Measurements from ENCODE around the gene ACTR3. TPM values are rescaled to one million over a fixed set of nuclear protein-coding genes. Genes with fewer than 3 reads are reported as not detected.

Gene ACTR3
- total and polyA plus RNA-seq, 4 donors = 34.4 to 99.6 (median 51.8) TPM

DNA sequence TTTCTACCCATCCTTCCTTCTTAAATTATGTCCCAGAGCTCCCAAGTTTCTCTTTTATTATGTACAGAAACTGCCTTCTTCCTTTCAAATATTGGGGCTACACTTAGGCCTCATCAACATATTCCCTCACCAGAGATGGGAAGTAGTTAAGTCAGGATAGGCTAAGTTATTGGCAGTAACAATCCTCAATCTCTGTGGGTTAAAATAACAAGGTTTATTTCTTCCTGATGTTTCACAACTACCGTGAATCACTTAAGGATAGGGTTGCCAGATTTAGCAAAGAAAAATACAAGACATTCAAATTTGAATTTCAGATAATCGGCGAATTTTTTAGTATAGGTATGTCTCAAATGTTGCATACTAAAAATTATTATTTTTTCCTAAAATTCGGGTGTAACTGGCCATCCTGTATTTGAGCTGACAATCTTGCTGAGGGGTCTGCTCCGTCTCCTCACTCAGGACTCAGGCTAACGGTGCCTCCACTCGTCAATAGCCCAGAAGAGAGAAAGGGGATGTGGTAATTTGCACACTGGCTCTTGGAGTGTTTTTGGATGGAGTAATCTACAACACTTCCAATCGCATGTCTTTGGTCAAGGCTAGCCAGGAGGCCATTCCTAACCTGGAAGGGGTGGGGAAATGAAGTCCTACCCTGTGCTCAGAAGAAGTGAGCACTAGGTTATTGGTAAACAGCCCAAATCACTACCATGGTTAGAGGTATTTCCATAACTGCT lies 91.7 kb downstream of the ACTR3 start:
- Histone ChIP-seq H3K27ac (ENCODE audit: low read depth in 1 of 2, low read length in 2 of 2) (no peak overlapping the region), H3K27me3 (ENCODE audit: control insufficient read depth in 4 of 4, insufficient read depth in 4 of 4, low read length in 3 of 4) (no peaks in the 10 kb centered on the region), H3K4me3 (ENCODE audit: low read depth in 1 of 3, low read length in 3 of 3) (no peak overlapping the region), H3K9me3 (ENCODE audit: control insufficient read depth in 4 of 4, low read length in 3 of 4) (no peaks in the 10 kb centered on the region), H3K9ac (ENCODE audit: low read depth in 1 of 2, low read length in 2 of 2) (no peak overlapping the region), H3K36me3 (ENCODE audit: control insufficient read depth in 4 of 4, insufficient read depth in 3 of 4, low read depth in 1 of 4, low read length in 3 of 4) (peaks cover 0 to 1% (median 0%) of the 10 kb centered on the region in 4 donors), H3K4me1 (ENCODE audit: control insufficient read depth in 4 of 4, insufficient read depth in 4 of 4, low read length in 3 of 4) (no peaks in the 10 kb centered on the region)
- TF ChIP-seq RAD21 (IDR thresholded peaks at IDR 0.05) = no peak
- TF ChIP-seq, protein P1, sequence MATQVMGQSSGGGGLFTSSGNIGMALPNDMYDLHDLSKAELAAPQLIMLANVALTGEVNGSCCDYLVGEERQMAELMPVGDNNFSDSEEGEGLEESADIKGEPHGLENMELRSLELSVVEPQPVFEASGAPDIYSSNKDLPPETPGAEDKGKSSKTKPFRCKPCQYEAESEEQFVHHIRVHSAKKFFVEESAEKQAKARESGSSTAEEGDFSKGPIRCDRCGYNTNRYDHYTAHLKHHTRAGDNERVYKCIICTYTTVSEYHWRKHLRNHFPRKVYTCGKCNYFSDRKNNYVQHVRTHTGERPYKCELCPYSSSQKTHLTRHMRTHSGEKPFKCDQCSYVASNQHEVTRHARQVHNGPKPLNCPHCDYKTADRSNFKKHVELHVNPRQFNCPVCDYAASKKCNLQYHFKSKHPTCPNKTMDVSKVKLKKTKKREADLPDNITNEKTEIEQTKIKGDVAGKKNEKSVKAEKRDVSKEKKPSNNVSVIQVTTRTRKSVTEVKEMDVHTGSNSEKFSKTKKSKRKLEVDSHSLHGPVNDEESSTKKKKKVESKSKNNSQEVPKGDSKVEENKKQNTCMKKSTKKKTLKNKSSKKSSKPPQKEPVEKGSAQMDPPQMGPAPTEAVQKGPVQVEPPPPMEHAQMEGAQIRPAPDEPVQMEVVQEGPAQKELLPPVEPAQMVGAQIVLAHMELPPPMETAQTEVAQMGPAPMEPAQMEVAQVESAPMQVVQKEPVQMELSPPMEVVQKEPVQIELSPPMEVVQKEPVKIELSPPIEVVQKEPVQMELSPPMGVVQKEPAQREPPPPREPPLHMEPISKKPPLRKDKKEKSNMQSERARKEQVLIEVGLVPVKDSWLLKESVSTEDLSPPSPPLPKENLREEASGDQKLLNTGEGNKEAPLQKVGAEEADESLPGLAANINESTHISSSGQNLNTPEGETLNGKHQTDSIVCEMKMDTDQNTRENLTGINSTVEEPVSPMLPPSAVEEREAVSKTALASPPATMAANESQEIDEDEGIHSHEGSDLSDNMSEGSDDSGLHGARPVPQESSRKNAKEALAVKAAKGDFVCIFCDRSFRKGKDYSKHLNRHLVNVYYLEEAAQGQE (IDR thresholded peaks at IDR 0.05) = no peak
- TF ChIP-seq, protein P2, sequence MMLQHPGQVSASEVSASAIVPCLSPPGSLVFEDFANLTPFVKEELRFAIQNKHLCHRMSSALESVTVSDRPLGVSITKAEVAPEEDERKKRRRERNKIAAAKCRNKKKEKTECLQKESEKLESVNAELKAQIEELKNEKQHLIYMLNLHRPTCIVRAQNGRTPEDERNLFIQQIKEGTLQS (IDR thresholded peaks at IDR 0.05) = no peak
- no peak for TF ChIP-seq RXRA (IDR thresholded peaks at IDR 0.05)
- no peak for TF ChIP-seq HNF4A (conservative IDR thresholded peaks at IDR 0.05)
- no peak for TF ChIP-seq FOXA1 (IDR thresholded peaks at IDR 0.05)
- TF ChIP-seq EGR1 (IDR thresholded peaks at IDR 0.05; ENCODE audit: low read depth in 2 of 2) = no peak
- no peak for TF ChIP-seq JUND (IDR thresholded peaks at IDR 0.05)
- no peak for TF ChIP-seq MAX (IDR thresholded peaks at IDR 0.05)
- TF ChIP-seq YY1 (IDR thresholded peaks at IDR 0.05) = no peak
- no peak for TF ChIP-seq HNF4G (IDR thresholded peaks at IDR 0.05)
- TF ChIP-seq GABPA (IDR thresholded peaks at IDR 0.05 in 1 of 2, conservative IDR thresholded peaks at IDR 0.05 in 1 of 2) = no peak
- no peak for TF ChIP-seq SP1 (IDR thresholded peaks at IDR 0.05)
- no peak for TF ChIP-seq FOXA2 (IDR thresholded peaks at IDR 0.05)
- TF ChIP-seq, protein P3, sequence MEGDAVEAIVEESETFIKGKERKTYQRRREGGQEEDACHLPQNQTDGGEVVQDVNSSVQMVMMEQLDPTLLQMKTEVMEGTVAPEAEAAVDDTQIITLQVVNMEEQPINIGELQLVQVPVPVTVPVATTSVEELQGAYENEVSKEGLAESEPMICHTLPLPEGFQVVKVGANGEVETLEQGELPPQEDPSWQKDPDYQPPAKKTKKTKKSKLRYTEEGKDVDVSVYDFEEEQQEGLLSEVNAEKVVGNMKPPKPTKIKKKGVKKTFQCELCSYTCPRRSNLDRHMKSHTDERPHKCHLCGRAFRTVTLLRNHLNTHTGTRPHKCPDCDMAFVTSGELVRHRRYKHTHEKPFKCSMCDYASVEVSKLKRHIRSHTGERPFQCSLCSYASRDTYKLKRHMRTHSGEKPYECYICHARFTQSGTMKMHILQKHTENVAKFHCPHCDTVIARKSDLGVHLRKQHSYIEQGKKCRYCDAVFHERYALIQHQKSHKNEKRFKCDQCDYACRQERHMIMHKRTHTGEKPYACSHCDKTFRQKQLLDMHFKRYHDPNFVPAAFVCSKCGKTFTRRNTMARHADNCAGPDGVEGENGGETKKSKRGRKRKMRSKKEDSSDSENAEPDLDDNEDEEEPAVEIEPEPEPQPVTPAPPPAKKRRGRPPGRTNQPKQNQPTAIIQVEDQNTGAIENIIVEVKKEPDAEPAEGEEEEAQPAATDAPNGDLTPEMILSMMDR (IDR thresholded peaks at IDR 0.05; ENCODE audit: low read depth, low read length, missing input control) = no peak
- TF ChIP-seq ZBTB33 (IDR thresholded peaks at IDR 0.05) = no peak
- TF ChIP-seq TAF1 (conservative IDR thresholded peaks at IDR 0.05) = no peak
- no peak for TF ChIP-seq NR2F2 (IDR thresholded peaks at IDR 0.05)
- 95% methylated on average over 8 of the region's 8 CpGs for WGBS
- DNase-seq (ENCODE audit: low spot score) = no peak

Data from liver (tissue), 9 donors.